IMR-90 (cell line): ENCODE measurements around the gene HTR3A. TPM values are rescaled to one million over a fixed set of nuclear protein-coding genes. Genes with fewer than 3 reads are reported as not detected.

Experiments
- ATAC-seq: fragments of 200-7000 bp; cut with Tn5 transposase; 2 replicates; pipeline ENCODE4 v1.9.1; 2020; ENCODE audit warnings: low read depth, mild to moderate bottlenecking, moderate library complexity
- BruUV-seq: library from RNA; stranded (reverse); fragments of 400-500 nt; replicated peaks from 2 replicates; lab custom pipeline; 2021; lab: Mats Ljungman, UMichigan
- CTCF ChIA-PET: fragments of 300-600 bp; formaldehyde crosslinking; extraction: SDS; loops from one replicate; lab custom pipeline; 2021; ENCODE audit warnings: antibody characterized with exemption; lab: Yijun Ruan, JAX
- POLR2A ChIA-PET: fragments of 300-600 bp; sonication (Branson Sonifier 250); formaldehyde crosslinking; loops from one replicate; lab custom pipeline; 2022; ENCODE audit warnings: antibody characterized with exemption; ENCODE audit not compliant: unreplicated experiment; lab: Charles Lee
- DNase-seq: peaks from one replicate; pipeline ENCODE4 v3.0.0; 2013
- H2AFZ ChIP-seq: replicated peaks from 2 replicates; pipeline ENCODE3; 2013; ENCODE audit warnings: low read length, mild to moderate bottlenecking; ENCODE audit not compliant: poor library complexity
- H2AK5ac ChIP-seq: 2 replicates; pipeline ENCODE4 v1.6.1; 2013; ENCODE audit warnings: low read depth, low read length, inconsistent platforms
- H2AK9ac ChIP-seq: replicated peaks from 2 replicates; pipeline ENCODE3; 2013; ENCODE audit warnings: mild to moderate bottlenecking, low read depth, low read length, moderate library complexity; ENCODE audit not compliant: poor library complexity
- H2BK120ac ChIP-seq: 2 replicates; pipeline ENCODE4 v1.6.1; 2013; ENCODE audit warnings: low read depth, low read length, inconsistent platforms
- H2BK15ac ChIP-seq: 3 replicates; pipeline ENCODE4 v1.6.1; 2013; ENCODE audit warnings: low read depth, low read length, inconsistent platforms
- H2BK20ac ChIP-seq: 2 replicates; pipeline ENCODE4 v1.6.1; 2013; ENCODE audit warnings: low read depth, mild to moderate bottlenecking, inconsistent platforms, low read length, moderate library complexity
- H2BK5ac ChIP-seq: 2 replicates; pipeline ENCODE4 v1.6.1; 2013; ENCODE audit warnings: mild to moderate bottlenecking, low read depth, low read length, inconsistent platforms; ENCODE audit not compliant: poor library complexity, severe bottlenecking
- H3K14ac ChIP-seq: replicated peaks from 2 replicates; pipeline ENCODE4 v1.6.1; 2013; ENCODE audit warnings: low read depth, low read length, inconsistent platforms
- H3K18ac ChIP-seq: 2 replicates; pipeline ENCODE4 v1.6.1; 2013; ENCODE audit warnings: low read depth, low read length, control low read depth
- H3K23ac ChIP-seq: 2 replicates; pipeline ENCODE4 v1.6.1; 2013; ENCODE audit warnings: low read depth, low read length, inconsistent platforms
- H3K27ac ChIP-seq: 2 replicates; pipeline ENCODE4 v1.5.1; 2013; ENCODE audit warnings: mild to moderate bottlenecking, control low read depth, low read length; ENCODE audit not compliant: insufficient read depth
- H3K27me3 ChIP-seq: 2 replicates; pipeline ENCODE4 v1.6.1; 2013; ENCODE audit warnings: low read length; ENCODE audit not compliant: control insufficient read depth, insufficient read depth
- H3K36me3 ChIP-seq: 2 replicates; pipeline ENCODE4 v1.6.1; 2013; ENCODE audit warnings: low read length, mixed read lengths; ENCODE audit not compliant: control insufficient read depth, insufficient read depth
- H3K4ac ChIP-seq: 2 replicates; pipeline ENCODE4 v1.6.1; 2013; ENCODE audit warnings: low read depth, low read length, inconsistent platforms
- H3K4me1 ChIP-seq: 2 replicates; pipeline ENCODE4 v1.6.1; 2013; ENCODE audit warnings: low read length, mixed read lengths; ENCODE audit not compliant: control insufficient read depth, insufficient read depth
- H3K4me2 ChIP-seq: 2 replicates; pipeline ENCODE4 v1.6.1; 2013; ENCODE audit warnings: low read depth, mild to moderate bottlenecking, control low read depth, low read length, moderate library complexity
- H3K4me3 ChIP-seq: 2 replicates; pipeline ENCODE4 v1.5.1; 2013; ENCODE audit warnings: low read depth, mild to moderate bottlenecking, control low read depth, low read length, moderate library complexity; ENCODE audit not compliant: insufficient read depth
- H3K56ac ChIP-seq: 2 replicates; pipeline ENCODE4 v1.6.1; 2013; ENCODE audit warnings: low read length, inconsistent platforms; ENCODE audit not compliant: insufficient read depth; ENCODE audit errors: extremely low read depth
- H3K79me1 ChIP-seq, 2 experiments: 2 replicates each; pipeline ENCODE4 v1.6.1; 2013; ENCODE audit warnings: low read length in 2 of 2, inconsistent platforms in 1 of 2, low read depth in 1 of 2
- H3K9ac ChIP-seq: 2 replicates; pipeline ENCODE4 v1.6.1; 2013; ENCODE audit warnings: low read depth, low read length, control low read depth
- H3K9me1 ChIP-seq: 2 replicates; pipeline ENCODE4 v1.6.1; 2013; ENCODE audit warnings: low read length, inconsistent platforms; ENCODE audit not compliant: insufficient read depth
- H3K9me3 ChIP-seq: 2 replicates; pipeline ENCODE4 v1.6.1; 2013; ENCODE audit warnings: low read length; ENCODE audit not compliant: control insufficient read depth, insufficient read depth
- H4K20me1 ChIP-seq: 2 replicates; pipeline ENCODE4 v1.6.1; 2013; ENCODE audit warnings: low read length, inconsistent platforms; ENCODE audit not compliant: insufficient read depth
- H4K5ac ChIP-seq: 2 replicates; pipeline ENCODE4 v1.6.1; 2013; ENCODE audit warnings: mild to moderate bottlenecking, low read depth, low read length, control low read depth
- H4K8ac ChIP-seq, 2 experiments: 2 replicates each; pipeline ENCODE4 v1.6.1; 2013; ENCODE audit warnings: low read depth in 2 of 2, low read length in 2 of 2, control low read depth in 1 of 2, inconsistent platforms in 1 of 2
- H4K91ac ChIP-seq: 2 replicates; pipeline ENCODE4 v1.6.1; 2013; ENCODE audit warnings: low read depth, low read length, inconsistent platforms; ENCODE audit not compliant: insufficient read depth
- MAFK ChIP-seq: IDR thresholded peaks from 2 replicates; pipeline ENCODE4 v1.6.1; 2012; ENCODE audit warnings: low read depth, low read length, improper control_type of control experiment
- POLR2A ChIP-seq: IDR thresholded peaks from 2 replicates; pipeline ENCODE4 v1.6.1; 2012; ENCODE audit warnings: mild to moderate bottlenecking, low read depth, low read length
- RFX5 ChIP-seq: IDR thresholded peaks from 2 replicates; pipeline ENCODE4 v1.8.0; 2012; ENCODE audit warnings: low read depth, mild to moderate bottlenecking, low read length, moderate library complexity
- WGBS, 2 experiments: methylation state at CpG; one replicate each; pipeline versions ENCODE4 v1.1.5 to v1.1.7; 2013; ENCODE audit warnings: missing lambda C conversion rate in 2 of 2; ENCODE audit not compliant: insufficient read length in 1 of 2; ENCODE audit errors: extremely low coverage in 2 of 2; 5-methylcytosine and 5-hydroxymethylcytosine counted together
- dilution Hi-C: fragments of 300-500 bp; cut with HindIII; formaldehyde crosslinking; loops from one replicate; pipeline ENCODE4 v1.14.3; 2018; ENCODE audit warnings: low sequenced_read_pairs; ENCODE audit not compliant: unreplicated experiment
- in situ Hi-C: fragments of 300-500 bp; cut with MboI; formaldehyde crosslinking; loops from 3 replicates; pipeline ENCODE4 v1.14.3; 2019; ENCODE audit warnings: low sequenced_read_pairs, inconsistent platforms, mixed read lengths
- intact Hi-C: fragments of 100-400 bp; cut with micrococcal nuclease; formaldehyde crosslinking; loops from 2 replicates; pipeline ENCODE4 v1.10.0; 2022
- polyA plus RNA-seq, 3 experiments: library from polyadenylated mRNA; depleted of rRNA; stranded (reverse); fragments of >200 nt; gene quantifications; 2 replicates each; pipeline ENCODE4 v1.2.3, GENCODE V29; 2012; ENCODE audit warnings: low replicate concordance in 1 of 3
- total RNA-seq: library from RNA; depleted of rRNA; stranded (reverse); fragments of >200 nt; gene quantifications from 2 replicates; pipeline ENCODE4 v1.2.3, GENCODE V29; 2012

HTR3A gene
- total and polyA plus RNA-seq, 2 of the 4 experiments (the other 2 are of a cell fraction): not detected

- TF ChIP-seq MAFK: no peak
- no peak for TF ChIP-seq POLR2A
Observed at GRCh38 chr11:113974741-113975470, at the start of gene HTR3A (continued).

- Histone ChIP-seq H2BK5ac (no peak overlapping the region), H3K14ac (no peak overlapping the region), H2BK15ac (no peak overlapping the region), H3K56ac (no peak overlapping the region), H3K36me3 (no peaks in the 10 kb centered on the region), H3K9me1 (no peaks in the 10 kb centered on the region), H3K23ac (no peak overlapping the region), H2AFZ (no peak overlapping the region), H3K79me1 (no peaks in the 10 kb centered on the region), H3K27ac (no peak overlapping the region), H4K20me1 (no peaks in the 10 kb centered on the region), H2AK9ac (no peak overlapping the region), H4K91ac (no peak overlapping the region), H4K5ac (no peak overlapping the region), H3K4me3 (no peak overlapping the region), H3K9me3 (no peaks in the 10 kb centered on the region), H3K4me1 (no peaks in the 10 kb centered on the region), H2BK120ac (no peak overlapping the region), H2AK5ac (no peak overlapping the region), H2BK20ac (no peak overlapping the region), H3K4me2 (no peak overlapping the region), H3K9ac (no peak overlapping the region), H3K27me3 (no peaks in the 10 kb centered on the region), H3K4ac (no peak overlapping the region), H3K18ac (no peak overlapping the region), H4K8ac (no peak overlapping the region)
- ChIA-PET POLR2A (no interaction called here), CTCF (no interaction called here)
- dilution Hi-C loops (no loop called here), intact Hi-C loops (no loop called here), in situ Hi-C loops (no loop called here)
- ATAC-seq (no peak), DNase-seq (no peak)
- no TSS peak for BruUV-seq
- WGBS, 2 experiments: no CpG with 5 or more reads among the region's 12 CpGs
- peak; percentile 77 for TF ChIP-seq RFX5
- TF ChIP-seq POLR2A: no peak
Observed at GRCh38 chr11:113926273-113927197, 48.4 kb upstream of the HTR3A start.
